ENCODE results near the gene KPTN. TPM values are rescaled to one million over a fixed set of nuclear protein-coding genes. Genes with fewer than 3 reads are reported as not detected.
A peak's percentile ranks its signal among the peaks of the same experiment; 100 is the strongest.

Gene KPTN
- total and polyA plus RNA-seq, 4 donors, result 2.3 to 6.0 (median 4.0) TPM

GRCh38 chr19:47497821-47498520 lies 14.0 kb upstream of the KPTN start:
- H3K36me3 ChIP-seq (ENCODE audit: control insufficient read depth in 4 of 4, insufficient read depth in 3 of 4, low read depth in 1 of 4, low read length in 3 of 4), result peaks cover 20 to 80% (median 35%) of the 10 kb centered on the region in 4 donors
- H3K27ac ChIP-seq (ENCODE audit: low read depth in 1 of 2, low read length in 2 of 2), result no peak overlapping the region
- TF ChIP-seq HNF4G (IDR thresholded peaks at IDR 0.05) (no peak), FOXA1 (IDR thresholded peaks at IDR 0.05) (no peak)
- 85% methylated on average over 14 of the region's 14 CpGs for WGBS
- H3K4me3 ChIP-seq (ENCODE audit: low read depth in 1 of 3, low read length in 3 of 3), result no peak overlapping the region
- peaks cover 0 to 4% (median 1%) of the 10 kb centered on the region in 4 donors for H3K4me1 ChIP-seq (ENCODE audit: control insufficient read depth in 4 of 4, insufficient read depth in 4 of 4, low read length in 3 of 4)
- no peak for DNase-seq (ENCODE audit: low spot score)
- H3K27me3 ChIP-seq (ENCODE audit: control insufficient read depth in 4 of 4, insufficient read depth in 4 of 4, low read length in 3 of 4), result no peaks in the 10 kb centered on the region
- H3K9me3 ChIP-seq (ENCODE audit: control insufficient read depth in 4 of 4, low read length in 3 of 4), result no peaks in the 10 kb centered on the region
- no peak overlapping the region for H3K9ac ChIP-seq (ENCODE audit: low read depth in 1 of 2, low read length in 2 of 2)

GRCh38 chr19:47497050-47497766 lies 13.2 kb upstream of the KPTN start:
- H3K4me1 ChIP-seq (ENCODE audit: control insufficient read depth in 4 of 4, insufficient read depth in 4 of 4, low read length in 3 of 4), result peaks cover 0 to 4% (median 1%) of the 10 kb centered on the region in 4 donors
- H3K9me3 ChIP-seq (ENCODE audit: control insufficient read depth in 4 of 4, low read length in 3 of 4), result no peaks in the 10 kb centered on the region
- H3K27ac ChIP-seq (ENCODE audit: low read depth in 1 of 2, low read length in 2 of 2), result no peak overlapping the region
- no peak overlapping the region for H3K9ac ChIP-seq (ENCODE audit: low read depth in 1 of 2, low read length in 2 of 2)
- peaks cover 19 to 79% (median 30%) of the 10 kb centered on the region in 4 donors for H3K36me3 ChIP-seq (ENCODE audit: control insufficient read depth in 4 of 4, insufficient read depth in 3 of 4, low read depth in 1 of 4, low read length in 3 of 4)
- TF ChIP-seq, protein P1, sequence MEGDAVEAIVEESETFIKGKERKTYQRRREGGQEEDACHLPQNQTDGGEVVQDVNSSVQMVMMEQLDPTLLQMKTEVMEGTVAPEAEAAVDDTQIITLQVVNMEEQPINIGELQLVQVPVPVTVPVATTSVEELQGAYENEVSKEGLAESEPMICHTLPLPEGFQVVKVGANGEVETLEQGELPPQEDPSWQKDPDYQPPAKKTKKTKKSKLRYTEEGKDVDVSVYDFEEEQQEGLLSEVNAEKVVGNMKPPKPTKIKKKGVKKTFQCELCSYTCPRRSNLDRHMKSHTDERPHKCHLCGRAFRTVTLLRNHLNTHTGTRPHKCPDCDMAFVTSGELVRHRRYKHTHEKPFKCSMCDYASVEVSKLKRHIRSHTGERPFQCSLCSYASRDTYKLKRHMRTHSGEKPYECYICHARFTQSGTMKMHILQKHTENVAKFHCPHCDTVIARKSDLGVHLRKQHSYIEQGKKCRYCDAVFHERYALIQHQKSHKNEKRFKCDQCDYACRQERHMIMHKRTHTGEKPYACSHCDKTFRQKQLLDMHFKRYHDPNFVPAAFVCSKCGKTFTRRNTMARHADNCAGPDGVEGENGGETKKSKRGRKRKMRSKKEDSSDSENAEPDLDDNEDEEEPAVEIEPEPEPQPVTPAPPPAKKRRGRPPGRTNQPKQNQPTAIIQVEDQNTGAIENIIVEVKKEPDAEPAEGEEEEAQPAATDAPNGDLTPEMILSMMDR (IDR thresholded peaks at IDR 0.05; ENCODE audit: low read depth, low read length, missing input control), result no peak
- no peak for TF ChIP-seq ATF3 (IDR thresholded peaks at IDR 0.05)
- TF ChIP-seq RAD21 (IDR thresholded peaks at IDR 0.05), result no peak
- no peak for TF ChIP-seq RXRA (IDR thresholded peaks at IDR 0.05)
- TF ChIP-seq JUND (IDR thresholded peaks at IDR 0.05), result no peak
- no peak for TF ChIP-seq ZBTB33 (IDR thresholded peaks at IDR 0.05)
- H3K27me3 ChIP-seq (ENCODE audit: control insufficient read depth in 4 of 4, insufficient read depth in 4 of 4, low read length in 3 of 4), result no peaks in the 10 kb centered on the region
- WGBS, result 88% methylated on average over 23 of the region's 23 CpGs
- H3K4me3 ChIP-seq (ENCODE audit: low read depth in 1 of 3, low read length in 3 of 3), result no peak overlapping the region
- DNase-seq (ENCODE audit: low spot score), result peak; percentile 75

- Histone ChIP-seq H3K9me3 (ENCODE audit: control insufficient read depth in 4 of 4, low read length in 3 of 4) (no peaks in the 10 kb centered on the region), H3K36me3 (ENCODE audit: control insufficient read depth in 4 of 4, insufficient read depth in 3 of 4, low read depth in 1 of 4, low read length in 3 of 4) (peaks cover 21 to 82% (median 32%) of the 10 kb centered on the region in 4 donors), H3K4me1 (ENCODE audit: control insufficient read depth in 4 of 4, insufficient read depth in 4 of 4, low read length in 3 of 4) (peaks cover 0 to 4% (median 1%) of the 10 kb centered on the region in 4 donors), H3K27ac (ENCODE audit: low read depth in 1 of 2, low read length in 2 of 2) (no peak overlapping the region), H3K9ac (ENCODE audit: low read depth in 1 of 2, low read length in 2 of 2) (no peak overlapping the region), H3K4me3 (ENCODE audit: low read depth in 1 of 3, low read length in 3 of 3) (no peak overlapping the region), H3K27me3 (ENCODE audit: control insufficient read depth in 4 of 4, insufficient read depth in 4 of 4, low read length in 3 of 4) (no peaks in the 10 kb centered on the region)
- DNase-seq (ENCODE audit: low spot score), result no peak
- WGBS, result 64% methylated on average over 17 of the region's 17 CpGs
- TF ChIP-seq ZBTB33 (IDR thresholded peaks at IDR 0.05), result no peak
- TF ChIP-seq FOXA2 (IDR thresholded peaks at IDR 0.05), result no peak
- TF ChIP-seq MAX (IDR thresholded peaks at IDR 0.05), result no peak
Observed at GRCh38 chr19:47495478-47496372, 11.7 kb upstream of the KPTN start.

All from liver (tissue), 9 donors.